ENCODE data around the gene RABL2A.
"Not testable (repeated sequence)": the region's sequence is repeated elsewhere in the genome, so short reads cannot be mapped to it uniquely, and the experiment has no call there.

Gene RABL2A

GRCh38 chr2:113679457-113679856 is 52.4 kb downstream of the RABL2A start:
- no peak for TF ChIP-seq CTCF (conservative IDR thresholded peaks at IDR 0.05; ENCODE audit: low read depth, low read length)
- no peak for DNase-seq (ENCODE audit: low read depth)
- H3K4me3 ChIP-seq (ENCODE audit: low read length), result no peak overlapping the region

GRCh38 chr2:113685471-113685870 is 58.4 kb downstream of the RABL2A start:
- DNase-seq (ENCODE audit: low read depth), result no peak
- no peak overlapping the region for H3K4me3 ChIP-seq (ENCODE audit: low read length)
- no peak for TF ChIP-seq CTCF (conservative IDR thresholded peaks at IDR 0.05; ENCODE audit: low read depth, low read length)

GRCh38 chr2:113686537-113686936 is 59.5 kb downstream of the RABL2A start:
- H3K4me3 ChIP-seq (ENCODE audit: low read length), result no peak overlapping the region
- DNase-seq (ENCODE audit: low read depth), result no peak
- TF ChIP-seq CTCF (conservative IDR thresholded peaks at IDR 0.05; ENCODE audit: low read depth, low read length), result no peak

- DNase-seq (ENCODE audit: low read depth), result not testable (repeated sequence)
Measured at GRCh38 chr2:113690871-113691270, 63.8 kb downstream of the RABL2A start.

More at GRCh38 chr2:113690871-113691270, 63.8 kb downstream of the RABL2A start:
- not testable (repeated sequence) for H3K4me3 ChIP-seq (ENCODE audit: low read length)

Data from retinal pigment epithelial cell (primary cell).